ENCODE measurements around the gene MRAP2. TPM values are rescaled to one million over a fixed set of nuclear protein-coding genes. Genes with fewer than 3 reads are reported as not detected.
"Not testable (repeated sequence)": the region's sequence is repeated elsewhere in the genome, so short reads cannot be mapped to it uniquely, and the experiment has no call there.

Gene MRAP2
- total and polyA plus RNA-seq, 9 donors = 15.0 to 40.8 (median 24.9) TPM

DNA sequence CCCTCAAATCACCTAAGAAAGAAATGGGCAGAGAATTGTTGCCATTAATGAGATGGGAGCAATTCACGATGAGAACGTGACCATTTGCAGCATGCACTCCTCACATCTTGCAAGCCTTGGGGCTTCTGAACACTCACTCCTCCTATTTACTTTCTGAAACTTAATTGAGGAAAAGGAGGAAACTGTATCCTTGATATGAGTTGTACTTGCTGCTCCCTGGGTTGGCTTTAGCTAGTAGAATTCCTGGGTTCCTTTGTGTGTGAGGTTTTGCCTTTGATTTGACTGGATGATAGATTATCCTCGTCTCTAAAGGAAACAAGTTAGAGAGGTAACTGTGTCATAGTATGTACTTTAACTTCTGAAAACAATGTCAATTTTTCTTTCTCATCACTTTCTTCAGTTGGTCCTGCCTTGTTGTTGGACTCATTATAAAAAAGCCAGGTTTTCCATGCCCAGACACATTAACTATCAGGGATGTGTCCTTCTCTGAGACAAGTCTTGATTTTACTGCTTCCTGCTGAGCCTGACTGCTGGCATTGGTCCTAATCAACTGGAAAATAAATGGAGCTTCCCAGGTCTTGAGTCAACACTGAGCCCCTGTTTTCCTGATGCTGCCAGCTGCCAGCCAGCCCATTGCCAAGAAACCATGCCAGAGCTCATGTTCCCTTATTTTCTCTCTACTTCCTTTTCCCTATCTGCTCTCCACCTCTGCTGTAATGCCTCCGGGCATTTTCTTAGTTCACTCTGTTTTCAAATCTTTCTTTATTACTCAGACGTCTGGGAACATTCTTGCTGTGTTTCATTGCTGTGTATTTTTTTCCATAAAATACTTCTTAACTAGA is 6.0 kb upstream of the MRAP2 start:
- peak overlapping the region; percentile 60 for H3K27ac ChIP-seq (ENCODE audit: low read length)
- no peaks in the 10 kb centered on the region for H3K36me3 ChIP-seq (ENCODE audit: control insufficient read depth, insufficient read depth, low read length)
- peaks cover 9% of the 10 kb centered on the region for H3K4me1 ChIP-seq (ENCODE audit: control insufficient read depth, insufficient read depth, low read length)
- no peaks in the 10 kb centered on the region for H3K27me3 ChIP-seq (ENCODE audit: control insufficient read depth, insufficient read depth, low read length)
- peak; percentile 84 for DNase-seq
- no peak overlapping the region for H3K4me3 ChIP-seq (ENCODE audit: low read length)
- H3K9me3 ChIP-seq (replicated peaks; ENCODE audit: control insufficient read depth, low read depth, low read length) = no peaks in the 10 kb centered on the region
- WGBS (ENCODE audit: insufficient coverage) = no CpG with 5 or more reads among the region's 5 CpGs

DNA sequence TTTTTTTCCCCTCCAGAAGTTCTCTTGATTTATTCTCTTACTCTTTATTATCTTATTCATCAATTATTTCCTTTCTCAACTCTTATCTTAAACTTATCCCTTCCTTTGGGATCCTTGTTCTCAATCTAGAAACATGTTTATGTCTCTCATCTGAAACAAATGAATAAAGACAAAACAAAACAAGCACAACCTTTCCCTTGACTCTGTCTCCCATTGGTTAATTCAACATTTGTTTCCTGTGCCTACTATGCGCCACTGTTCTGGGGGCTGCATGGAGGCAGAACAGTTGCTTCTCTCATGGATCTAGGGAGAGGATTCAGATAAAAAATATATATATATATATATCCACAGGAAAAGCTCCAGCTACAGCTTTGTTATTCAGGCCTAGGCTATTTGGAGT is 5.2 kb upstream of the MRAP2 start:
- H3K9me3 ChIP-seq (replicated peaks; ENCODE audit: control insufficient read depth, low read depth, low read length) = no peaks in the 10 kb centered on the region
- H3K4me1 ChIP-seq (ENCODE audit: control insufficient read depth, insufficient read depth, low read length) = peaks cover 13% of the 10 kb centered on the region
- H3K4me3 ChIP-seq (ENCODE audit: low read length) = no peak overlapping the region
- H3K27ac ChIP-seq (ENCODE audit: low read length) = no peak overlapping the region
- no peak for DNase-seq
- H3K27me3 ChIP-seq (ENCODE audit: control insufficient read depth, insufficient read depth, low read length) = no peaks in the 10 kb centered on the region
- H3K36me3 ChIP-seq (ENCODE audit: control insufficient read depth, insufficient read depth, low read length) = no peaks in the 10 kb centered on the region
- WGBS (ENCODE audit: insufficient coverage) = no CpG with 5 or more reads among the region's 1 CpG

DNA sequence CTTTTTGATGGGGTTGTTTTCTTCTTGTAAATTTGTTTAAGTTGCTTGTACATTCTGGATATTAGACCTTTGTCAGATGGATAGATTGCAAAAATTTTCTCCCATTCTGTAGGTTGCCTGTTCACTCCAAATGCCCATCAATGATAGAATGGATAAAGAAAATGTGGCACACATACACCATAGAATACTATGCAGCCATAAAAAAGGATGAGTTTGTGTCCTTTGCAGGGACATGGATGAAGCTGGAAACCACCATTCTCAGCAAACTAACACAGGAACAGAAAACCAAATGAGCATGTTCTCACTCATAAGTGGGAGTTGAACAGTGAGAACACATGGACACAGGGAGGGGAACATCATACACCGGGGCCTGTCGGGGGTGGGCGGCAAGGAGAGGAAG is 1.6 kb upstream of the MRAP2 start:
- not testable (repeated sequence) for H3K4me3 ChIP-seq (ENCODE audit: low read length); H3K27me3 ChIP-seq (ENCODE audit: control insufficient read depth, insufficient read depth, low read length); H3K36me3 ChIP-seq (ENCODE audit: control insufficient read depth, insufficient read depth, low read length); H3K27ac ChIP-seq (ENCODE audit: low read length); H3K9me3 ChIP-seq (replicated peaks; ENCODE audit: control insufficient read depth, low read depth, low read length); DNase-seq
- H3K4me1 ChIP-seq (ENCODE audit: control insufficient read depth, insufficient read depth, low read length) = peaks cover 14% of the 10 kb centered on the region
- 100% methylated on average over 1 of the region's 3 CpGs for WGBS (ENCODE audit: insufficient coverage)

- Histone ChIP-seq H3K4me3 (ENCODE audit: low read length) (no peak overlapping the region), H3K9me3 (replicated peaks; ENCODE audit: control insufficient read depth, low read depth, low read length) (no peaks in the 10 kb centered on the region), H3K27me3 (ENCODE audit: control insufficient read depth, insufficient read depth, low read length) (no peaks in the 10 kb centered on the region), H3K4me1 (ENCODE audit: control insufficient read depth, insufficient read depth, low read length) (peaks cover 9% of the 10 kb centered on the region), H3K36me3 (ENCODE audit: control insufficient read depth, insufficient read depth, low read length) (no peaks in the 10 kb centered on the region), H3K27ac (ENCODE audit: low read length) (no peak overlapping the region)
- WGBS (ENCODE audit: insufficient coverage) = 96% methylated on average over 5 of the region's 6 CpGs
- no peak for DNase-seq
These were observed 1.9 kb downstream of the MRAP2 start for GRCh38 chr6:84035484-84035883.

DNA sequence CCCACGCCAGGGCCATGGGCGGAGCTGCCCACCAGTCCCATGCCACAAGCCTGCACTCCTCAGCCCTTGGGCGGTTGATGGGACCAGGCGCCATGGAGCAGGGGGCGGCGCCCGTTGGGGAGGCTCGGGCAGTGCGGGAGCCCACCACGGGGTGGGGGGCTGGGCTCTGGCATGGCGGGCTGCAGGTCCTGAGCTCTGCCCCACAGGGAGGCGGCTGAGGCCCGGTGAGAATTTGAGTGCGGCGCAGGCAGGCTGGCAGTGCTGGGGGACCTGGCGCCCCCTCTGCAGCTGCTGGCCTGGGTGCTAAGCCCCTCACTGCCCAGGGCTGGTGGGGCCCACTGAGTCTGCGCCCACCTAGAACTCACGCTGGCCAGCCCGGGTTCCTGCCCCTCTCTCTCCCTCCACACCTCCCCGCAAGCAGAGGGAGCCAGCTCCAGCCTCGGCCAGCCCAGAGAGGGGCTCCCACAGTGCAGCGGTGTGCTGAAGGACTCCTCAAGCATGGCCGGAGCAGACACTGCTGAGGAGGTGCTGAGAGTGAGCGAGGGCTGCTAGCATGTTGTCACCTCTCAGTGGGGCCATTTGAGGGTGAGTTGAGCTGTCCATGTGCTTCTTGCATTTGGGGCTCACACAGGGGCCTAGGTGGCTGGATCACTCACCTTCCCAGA is 4.0 kb downstream of the MRAP2 start:
- Histone ChIP-seq H3K9me3 (replicated peaks; ENCODE audit: control insufficient read depth, low read depth, low read length) (no peaks in the 10 kb centered on the region), H3K4me3 (ENCODE audit: low read length) (no peak overlapping the region), H3K4me1 (ENCODE audit: control insufficient read depth, insufficient read depth, low read length) (peaks cover 9% of the 10 kb centered on the region), H3K36me3 (ENCODE audit: control insufficient read depth, insufficient read depth, low read length) (peaks cover 2% of the 10 kb centered on the region), H3K27ac (ENCODE audit: low read length) (no peak overlapping the region), H3K27me3 (ENCODE audit: control insufficient read depth, insufficient read depth, low read length) (no peaks in the 10 kb centered on the region)
- DNase-seq = no peak
- WGBS (ENCODE audit: insufficient coverage) = 98% methylated on average over 17 of the region's 24 CpGs

GRCh38 chr6:84042603-84043002 is 9.0 kb downstream of the MRAP2 start:
- peaks cover 2% of the 10 kb centered on the region for H3K36me3 ChIP-seq (ENCODE audit: control insufficient read depth, insufficient read depth, low read length)
- H3K9me3 ChIP-seq (replicated peaks; ENCODE audit: control insufficient read depth, low read depth, low read length) = no peaks in the 10 kb centered on the region
- DNase-seq = no peak
- no peaks in the 10 kb centered on the region for H3K27me3 ChIP-seq (ENCODE audit: control insufficient read depth, insufficient read depth, low read length)
- no CpG with 5 or more reads among the region's 1 CpG for WGBS (ENCODE audit: insufficient coverage)
- no peak overlapping the region for H3K4me3 ChIP-seq (ENCODE audit: low read length)
- no peaks in the 10 kb centered on the region for H3K4me1 ChIP-seq (ENCODE audit: control insufficient read depth, insufficient read depth, low read length)
- no peak overlapping the region for H3K27ac ChIP-seq (ENCODE audit: low read length)

GRCh38 chr6:84043555-84043954 is 10.0 kb downstream of the MRAP2 start:
- Histone ChIP-seq H3K27ac (ENCODE audit: low read length) (no peak overlapping the region), H3K27me3 (ENCODE audit: control insufficient read depth, insufficient read depth, low read length) (no peaks in the 10 kb centered on the region), H3K9me3 (replicated peaks; ENCODE audit: control insufficient read depth, low read depth, low read length) (no peaks in the 10 kb centered on the region), H3K4me1 (ENCODE audit: control insufficient read depth, insufficient read depth, low read length) (no peaks in the 10 kb centered on the region), H3K36me3 (ENCODE audit: control insufficient read depth, insufficient read depth, low read length) (peaks cover 2% of the 10 kb centered on the region), H3K4me3 (ENCODE audit: low read length) (no peak overlapping the region)
- WGBS (ENCODE audit: insufficient coverage) = no CpG with 5 or more reads among the region's 1 CpG
- no peak for DNase-seq

GRCh38 chr6:84046755-84047154 is 13.2 kb downstream of the MRAP2 start:
- Histone ChIP-seq H3K27ac (ENCODE audit: low read length) (no peak overlapping the region), H3K27me3 (ENCODE audit: control insufficient read depth, insufficient read depth, low read length) (no peaks in the 10 kb centered on the region), H3K4me3 (ENCODE audit: low read length) (no peak overlapping the region), H3K4me1 (ENCODE audit: control insufficient read depth, insufficient read depth, low read length) (peaks cover 17% of the 10 kb centered on the region), H3K9me3 (replicated peaks; ENCODE audit: control insufficient read depth, low read depth, low read length) (no peaks in the 10 kb centered on the region), H3K36me3 (ENCODE audit: control insufficient read depth, insufficient read depth, low read length) (no peaks in the 10 kb centered on the region)
- no CpG with 5 or more reads among the region's 1 CpG for WGBS (ENCODE audit: insufficient coverage)
- DNase-seq = no peak

GRCh38 chr6:84048588-84048987 is 15.0 kb downstream of the MRAP2 start:
- no peak overlapping the region for H3K4me3 ChIP-seq (ENCODE audit: low read length)
- WGBS (ENCODE audit: insufficient coverage) = 93% methylated on average over 2 of the region's 5 CpGs
- no peaks in the 10 kb centered on the region for H3K27me3 ChIP-seq (ENCODE audit: control insufficient read depth, insufficient read depth, low read length)
- DNase-seq = no peak
- H3K9me3 ChIP-seq (replicated peaks; ENCODE audit: control insufficient read depth, low read depth, low read length) = no peaks in the 10 kb centered on the region
- no peaks in the 10 kb centered on the region for H3K36me3 ChIP-seq (ENCODE audit: control insufficient read depth, insufficient read depth, low read length)
- H3K27ac ChIP-seq (ENCODE audit: low read length) = no peak overlapping the region
- H3K4me1 ChIP-seq (ENCODE audit: control insufficient read depth, insufficient read depth, low read length) = peaks cover 32% of the 10 kb centered on the region

DNA sequence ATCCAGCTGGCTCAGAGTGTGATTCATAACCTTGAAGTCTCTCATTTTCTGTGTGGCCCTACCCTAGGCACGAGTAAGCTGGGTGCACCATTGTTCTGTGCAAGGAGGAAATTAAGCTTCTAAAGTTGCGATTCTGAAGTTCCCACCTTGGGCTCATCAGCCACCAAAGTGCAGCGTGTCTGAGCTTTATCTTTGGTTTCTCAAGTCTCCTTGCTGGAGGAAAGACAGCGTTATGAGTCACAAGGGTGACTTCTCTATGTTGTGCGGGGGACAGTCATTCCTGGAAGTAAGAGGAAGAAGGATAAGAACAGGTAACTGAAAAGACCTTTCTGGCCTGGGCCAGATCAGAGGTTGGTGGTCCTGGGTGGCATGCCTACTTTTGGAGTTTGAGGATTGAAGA is 16.8 kb downstream of the MRAP2 start:
- Histone ChIP-seq H3K36me3 (ENCODE audit: control insufficient read depth, insufficient read depth, low read length) (no peaks in the 10 kb centered on the region), H3K4me1 (ENCODE audit: control insufficient read depth, insufficient read depth, low read length) (peaks cover 37% of the 10 kb centered on the region), H3K4me3 (ENCODE audit: low read length) (no peak overlapping the region), H3K27ac (ENCODE audit: low read length) (no peak overlapping the region), H3K27me3 (ENCODE audit: control insufficient read depth, insufficient read depth, low read length) (no peaks in the 10 kb centered on the region), H3K9me3 (replicated peaks; ENCODE audit: control insufficient read depth, low read depth, low read length) (no peaks in the 10 kb centered on the region)
- no peak for DNase-seq
- 87% methylated on average over 5 of the region's 5 CpGs for WGBS (ENCODE audit: insufficient coverage)

All from muscle of leg (tissue), 11 donors.